Ectodermal cell (in vitro differentiated cells): ENCODE results near the gene KMT2D.
A peak's percentile ranks its signal among the peaks of the same experiment; 100 is the strongest.

Experiments
- H3K27ac ChIP-seq: 2 replicates; pipeline ENCODE4 v1.7.0; 2013; ENCODE audit warnings: mild to moderate bottlenecking, low read depth, low read length; ENCODE audit not compliant: insufficient read depth, poor library complexity, severe bottlenecking
- H3K27me3 ChIP-seq: 2 replicates; pipeline ENCODE4 v1.7.0; 2013; ENCODE audit warnings: mild to moderate bottlenecking, low read length; ENCODE audit not compliant: insufficient read depth, control insufficient read depth, poor library complexity, severe bottlenecking
- H3K36me3 ChIP-seq: one replicate; pipeline ENCODE4 v1.7.0; 2013; ENCODE audit warnings: low read length; ENCODE audit not compliant: control insufficient read depth, insufficient read depth
- H3K4me1 ChIP-seq: one replicate; pipeline ENCODE4 v1.7.0; 2013; ENCODE audit warnings: low read length; ENCODE audit not compliant: control insufficient read depth, insufficient read depth
- H3K4me3 ChIP-seq: 2 replicates; pipeline ENCODE4 v1.7.0; 2013; ENCODE audit warnings: low read depth, low read length, control low read depth; ENCODE audit not compliant: insufficient read depth
- H3K9me3 ChIP-seq: 2 replicates; pipeline ENCODE4 v1.7.0; 2013; ENCODE audit warnings: mild to moderate bottlenecking, low read length, moderate library complexity; ENCODE audit not compliant: control insufficient read depth
- WGBS, 2 experiments: methylation state at CpG; one replicate each; pipeline ENCODE4 v1.1.7; 2013; ENCODE audit warnings: missing lambda C conversion rate in 2 of 2; 5-methylcytosine and 5-hydroxymethylcytosine counted together

KMT2D gene

GRCh38 chr12:49097381-49097780 is 36.8 kb upstream of the KMT2D start:
- Histone ChIP-seq H3K4me1 (peaks cover 21% of the 10 kb centered on the region), H3K4me3 (no peak overlapping the region), H3K9me3 (no peaks in the 10 kb centered on the region), H3K36me3 (peaks cover 26% of the 10 kb centered on the region), H3K27ac (no peak overlapping the region), H3K27me3 (peaks cover 33% of the 10 kb centered on the region)
- WGBS, 2 experiments, result 92 to 95% methylated on average over 3 of the region's 3 CpGs

- Histone ChIP-seq H3K36me3 (peaks cover 11% of the 10 kb centered on the region), H3K27ac (no peak overlapping the region), H3K9me3 (no peaks in the 10 kb centered on the region), H3K4me3 (no peak overlapping the region), H3K27me3 (peaks cover 57% of the 10 kb centered on the region), H3K4me1 (peaks cover 33% of the 10 kb centered on the region)
- WGBS, 2 experiments, result 80 to 86% methylated on average over 2 of the region's 2 CpGs
Observed at GRCh38 chr12:49094975-49095365, 34.4 kb upstream of the KMT2D start.

GRCh38 chr12:49094160-49094974 is 33.8 kb upstream of the KMT2D start, which contains the start of gene DHH:
DHH (minus strand) TSS chr12:49094801; CDS start chr12:49094512, 289 bp downstream.
- 22 to 23% methylated on average over 49 of the region's 49 CpGs for WGBS, 2 experiments
- H3K27me3 ChIP-seq, result peaks cover 63% of the 10 kb centered on the region
- no peaks in the 10 kb centered on the region for H3K9me3 ChIP-seq
- H3K4me1 ChIP-seq, result peaks cover 36% of the 10 kb centered on the region
- H3K36me3 ChIP-seq, result peaks cover 6% of the 10 kb centered on the region
- H3K4me3 ChIP-seq, result no peak within 1 kb of the TSS
- H3K27ac ChIP-seq, result no peak within 1 kb of the TSS

- H3K27ac ChIP-seq, result no peak overlapping the region
- peaks cover 36% of the 10 kb centered on the region for H3K4me1 ChIP-seq
- peaks cover 69% of the 10 kb centered on the region for H3K27me3 ChIP-seq
- H3K36me3 ChIP-seq, result peaks cover 6% of the 10 kb centered on the region
- WGBS, 2 experiments, result 16% methylated on average over 9 of the region's 9 CpGs
- no peaks in the 10 kb centered on the region for H3K9me3 ChIP-seq
- no peak overlapping the region for H3K4me3 ChIP-seq
Observed at GRCh38 chr12:49093792-49094159, 33.2 kb upstream of the KMT2D start.

GRCh38 chr12:49092816-49093406 is 32.3 kb upstream of the KMT2D start:
- H3K27ac ChIP-seq, result no peak overlapping the region
- H3K27me3 ChIP-seq, result peaks cover 77% of the 10 kb centered on the region
- no peak overlapping the region for H3K4me3 ChIP-seq
- H3K4me1 ChIP-seq, result peaks cover 45% of the 10 kb centered on the region
- no peaks in the 10 kb centered on the region for H3K9me3 ChIP-seq
- peaks cover 6% of the 10 kb centered on the region for H3K36me3 ChIP-seq
- WGBS, 2 experiments, result 75 to 76% methylated on average over 3 of the region's 4 CpGs

- WGBS, 2 experiments, result 4 to 5% methylated on average over 32 of the region's 32 CpGs
- H3K9me3 ChIP-seq, result no peaks in the 10 kb centered on the region
- H3K4me3 ChIP-seq, result peak overlapping the region; percentile 28
- H3K27ac ChIP-seq, result no peak overlapping the region
- H3K4me1 ChIP-seq, result peaks cover 45% of the 10 kb centered on the region
- peaks cover 1% of the 10 kb centered on the region for H3K36me3 ChIP-seq
- peaks cover 84% of the 10 kb centered on the region for H3K27me3 ChIP-seq
Observed at GRCh38 chr12:49092086-49092815, 31.7 kb upstream of the KMT2D start.

GRCh38 chr12:49091836-49092085 is 31.2 kb upstream of the KMT2D start:
- WGBS, 2 experiments, result 1 to 2% methylated on average over 14 of the region's 14 CpGs
- Histone ChIP-seq H3K4me1 (peaks cover 45% of the 10 kb centered on the region), H3K9me3 (no peaks in the 10 kb centered on the region), H3K27ac (no peak overlapping the region), H3K27me3 (peaks cover 89% of the 10 kb centered on the region), H3K36me3 (no peaks in the 10 kb centered on the region), H3K4me3 (peak overlapping the region; percentile 28)

GRCh38 chr12:49091056-49091835 is 30.7 kb upstream of the KMT2D start:
- 53 to 55% methylated on average over 41 of the region's 41 CpGs for WGBS, 2 experiments
- peaks cover 45% of the 10 kb centered on the region for H3K4me1 ChIP-seq
- no peaks in the 10 kb centered on the region for H3K36me3 ChIP-seq
- H3K27ac ChIP-seq, result no peak overlapping the region
- H3K9me3 ChIP-seq, result no peaks in the 10 kb centered on the region
- peaks cover 94% of the 10 kb centered on the region for H3K27me3 ChIP-seq
- H3K4me3 ChIP-seq, result peak overlapping the region; percentile 28

GRCh38 chr12:49089821-49090773 is 29.5 kb upstream of the KMT2D start:
- H3K36me3 ChIP-seq, result no peaks in the 10 kb centered on the region
- H3K27me3 ChIP-seq, result peaks cover 92% of the 10 kb centered on the region
- 7 to 8% methylated on average over 88 of the region's 88 CpGs for WGBS, 2 experiments
- no peaks in the 10 kb centered on the region for H3K9me3 ChIP-seq
- H3K27ac ChIP-seq, result no peak overlapping the region
- H3K4me3 ChIP-seq, result peak overlapping the region; percentile 29
- peaks cover 45% of the 10 kb centered on the region for H3K4me1 ChIP-seq
